HG03442 (cell line): ENCODE results near the gene FGB.

Experiments
- ATAC-seq: cut with Tn5 transposase; IDR thresholded peaks from one replicate; pipeline ENCODE4 v1.9.1; 2021; ENCODE audit warnings: mild to moderate bottlenecking, moderate library complexity; ENCODE audit not compliant: unreplicated experiment

FGB gene

DNA sequence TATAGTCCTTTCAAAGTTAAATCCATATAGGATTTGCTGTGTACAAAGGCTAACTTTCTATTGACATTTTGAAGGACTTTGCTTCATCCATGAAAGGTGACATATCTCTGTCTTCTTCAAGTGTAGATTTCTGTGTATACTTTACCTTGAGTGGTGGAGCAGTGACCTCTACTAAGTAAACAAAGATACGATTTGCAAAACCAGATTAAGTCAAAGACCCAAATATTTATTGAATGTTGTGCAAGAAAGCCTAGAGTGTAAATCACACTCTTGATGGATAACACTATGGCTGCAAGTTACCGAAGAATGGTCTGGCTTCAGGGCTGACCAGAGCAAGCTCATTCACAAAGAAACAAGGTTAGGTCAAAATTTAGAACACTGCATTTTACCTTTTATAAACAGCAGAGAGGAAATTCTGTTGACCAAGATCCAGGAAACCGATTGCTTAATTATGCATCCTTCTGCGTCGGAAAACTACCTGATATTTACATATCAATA lies 55.1 kb downstream of the FGB start:
- ATAC-seq = no peak

GRCh38 chr4:154618708-154619315 lies 56.0 kb downstream of the FGB start:
- peak; percentile 74 for ATAC-seq

DNA sequence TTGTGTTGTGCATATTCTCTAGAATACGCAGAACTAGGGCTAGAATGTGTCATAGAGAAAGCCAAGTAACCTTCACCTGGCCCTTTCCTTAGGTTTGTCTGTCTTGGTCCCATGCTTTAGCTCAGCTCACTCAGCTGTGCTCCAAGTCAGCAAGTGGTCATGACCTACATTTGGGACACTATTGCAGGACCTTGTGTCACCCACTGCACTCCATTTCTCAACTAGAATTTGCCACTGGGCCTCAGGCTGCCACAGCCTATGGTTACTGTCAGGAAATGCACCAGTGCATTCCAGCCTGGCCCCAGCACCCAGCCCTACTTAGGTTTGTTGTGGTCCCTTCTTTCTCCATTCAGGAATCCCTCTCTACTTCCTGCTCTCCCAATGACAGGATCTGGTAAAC lies 57.3 kb downstream of the FGB start:
- no peak for ATAC-seq
